SK-N-MC (cell line): Measurements from ENCODE around the gene CTTN.

ENCODE experiments used
- EZH2 ChIP-seq: fragments of 200-600 bp; sonication (generic); IDR thresholded peaks from one replicate; pipeline ENCODE4 v1.6.1; 2017; ENCODE audit warnings: antibody characterized with exemption
- FOXP2 ChIP-seq: optimal IDR thresholded peaks from 2 replicates; pipeline ENCODE3; 2011; ENCODE audit warnings: mild to moderate bottlenecking, moderate library complexity; ENCODE audit not compliant: insufficient read depth; ENCODE audit errors: extremely low read length, control extremely low read depth
- POLR2AphosphoS5 ChIP-seq: IDR thresholded peaks from 2 replicates; pipeline ENCODE4 v1.6.1; 2012; ENCODE audit warnings: mild to moderate bottlenecking, low read depth, low read length, borderline replicate concordance

DNA sequence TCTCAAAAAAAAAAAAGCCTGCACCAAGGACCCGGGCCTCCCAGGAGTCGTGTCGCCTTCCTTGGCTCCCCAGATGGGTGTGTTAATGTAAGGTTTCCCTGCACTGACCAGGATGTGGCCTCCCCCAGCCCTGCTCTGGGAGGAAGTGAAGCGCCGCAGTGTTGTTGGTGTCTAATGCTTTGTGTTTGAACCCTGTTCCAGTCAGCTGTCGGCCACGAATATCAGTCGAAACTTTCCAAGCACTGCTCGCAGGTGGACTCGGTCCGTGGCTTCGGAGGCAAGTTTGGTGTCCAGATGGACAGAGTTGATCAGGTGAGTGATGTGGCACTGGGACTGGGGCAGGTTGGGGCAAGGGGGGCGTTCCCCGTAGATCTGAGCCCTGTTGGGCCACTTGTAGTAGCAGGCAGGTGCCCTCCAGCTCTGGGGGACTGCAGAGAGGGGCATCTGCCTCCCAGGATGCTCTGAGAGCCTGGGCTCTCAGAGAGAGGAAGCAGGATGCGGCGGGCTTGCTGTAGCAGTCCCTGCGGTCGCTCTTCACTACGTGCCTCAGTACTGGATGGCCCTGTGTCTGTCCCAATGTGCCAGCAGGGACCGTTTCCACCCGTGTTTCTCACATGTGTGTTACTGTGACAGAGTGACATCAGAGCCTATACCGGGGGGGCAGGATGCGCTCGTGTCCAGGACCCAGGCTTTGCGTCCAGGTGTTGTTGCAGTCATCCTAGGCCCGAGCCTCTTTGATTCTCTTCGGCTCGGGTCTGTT is 16.2 kb downstream of the CTTN start:
- TF ChIP-seq EZH2: no peak
- no peak for TF ChIP-seq POLR2AphosphoS5
- TF ChIP-seq FOXP2: no peak
